Melanocyte of skin (primary cell): Measurements from ENCODE around the gene RAPGEF3. TPM values are rescaled to one million over a fixed set of nuclear protein-coding genes. Genes with fewer than 3 reads are reported as not detected.

Experiments used
- total RNA-seq, 2 donors: library from RNA; depleted of rRNA; stranded (reverse); fragments of >200 nt; gene quantifications; 2 replicates each; pipeline ENCODE4 v1.2.3, GENCODE V29; 2012

RAPGEF3 gene, protein sequence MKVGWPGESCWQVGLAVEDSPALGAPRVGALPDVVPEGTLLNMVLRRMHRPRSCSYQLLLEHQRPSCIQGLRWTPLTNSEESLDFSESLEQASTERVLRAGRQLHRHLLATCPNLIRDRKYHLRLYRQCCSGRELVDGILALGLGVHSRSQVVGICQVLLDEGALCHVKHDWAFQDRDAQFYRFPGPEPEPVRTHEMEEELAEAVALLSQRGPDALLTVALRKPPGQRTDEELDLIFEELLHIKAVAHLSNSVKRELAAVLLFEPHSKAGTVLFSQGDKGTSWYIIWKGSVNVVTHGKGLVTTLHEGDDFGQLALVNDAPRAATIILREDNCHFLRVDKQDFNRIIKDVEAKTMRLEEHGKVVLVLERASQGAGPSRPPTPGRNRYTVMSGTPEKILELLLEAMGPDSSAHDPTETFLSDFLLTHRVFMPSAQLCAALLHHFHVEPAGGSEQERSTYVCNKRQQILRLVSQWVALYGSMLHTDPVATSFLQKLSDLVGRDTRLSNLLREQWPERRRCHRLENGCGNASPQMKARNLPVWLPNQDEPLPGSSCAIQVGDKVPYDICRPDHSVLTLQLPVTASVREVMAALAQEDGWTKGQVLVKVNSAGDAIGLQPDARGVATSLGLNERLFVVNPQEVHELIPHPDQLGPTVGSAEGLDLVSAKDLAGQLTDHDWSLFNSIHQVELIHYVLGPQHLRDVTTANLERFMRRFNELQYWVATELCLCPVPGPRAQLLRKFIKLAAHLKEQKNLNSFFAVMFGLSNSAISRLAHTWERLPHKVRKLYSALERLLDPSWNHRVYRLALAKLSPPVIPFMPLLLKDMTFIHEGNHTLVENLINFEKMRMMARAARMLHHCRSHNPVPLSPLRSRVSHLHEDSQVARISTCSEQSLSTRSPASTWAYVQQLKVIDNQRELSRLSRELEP
- not detected for total RNA-seq

DNA sequence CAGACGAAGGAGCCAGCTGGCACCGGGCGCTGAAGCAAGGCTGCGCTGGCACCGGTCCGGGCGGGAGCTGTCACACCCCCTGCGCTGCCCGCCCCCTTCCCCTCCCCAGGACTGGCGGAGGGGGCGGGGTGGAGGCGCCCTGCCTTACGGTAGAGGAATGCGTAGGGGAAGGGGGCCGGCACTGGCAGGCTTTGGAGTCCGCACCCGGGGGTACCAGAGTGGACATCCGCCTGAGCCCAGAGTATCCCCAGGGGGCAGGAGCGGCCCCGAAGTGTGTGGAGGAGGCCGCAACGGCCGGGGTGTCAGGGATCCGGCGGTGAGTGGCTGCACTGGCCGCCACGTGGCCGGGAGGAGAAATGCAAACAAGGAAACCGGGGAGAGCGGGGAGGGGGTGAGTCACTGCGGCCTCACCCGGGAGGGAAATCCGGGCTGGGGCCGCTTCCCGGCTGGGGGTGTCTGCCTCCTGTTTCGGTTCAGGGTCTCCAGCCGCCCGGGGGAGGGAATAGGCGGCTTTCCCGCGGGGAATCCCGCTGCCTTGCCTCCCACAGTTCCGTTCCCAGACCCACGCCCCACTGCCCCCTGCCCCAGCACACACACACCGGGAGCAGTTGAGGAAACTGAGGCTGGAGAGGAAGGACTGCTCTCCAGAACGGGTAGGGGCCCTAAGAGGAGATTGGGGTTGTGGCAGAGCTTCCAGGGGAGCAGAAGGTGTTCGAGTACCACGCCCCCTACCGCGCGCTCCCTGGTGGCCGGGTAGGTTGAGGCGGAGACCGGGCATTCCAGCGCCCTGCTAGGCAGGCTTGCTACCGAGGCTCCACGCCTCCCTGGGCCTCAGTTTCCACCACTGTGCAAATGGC lies at the start of gene RAPGEF3:
Gene RAPGEF3 (minus strand): TSS at position 47 of the 857 bp plus-strand sequence. CDS start 324 bp downstream, outside the sequence.

DNA sequence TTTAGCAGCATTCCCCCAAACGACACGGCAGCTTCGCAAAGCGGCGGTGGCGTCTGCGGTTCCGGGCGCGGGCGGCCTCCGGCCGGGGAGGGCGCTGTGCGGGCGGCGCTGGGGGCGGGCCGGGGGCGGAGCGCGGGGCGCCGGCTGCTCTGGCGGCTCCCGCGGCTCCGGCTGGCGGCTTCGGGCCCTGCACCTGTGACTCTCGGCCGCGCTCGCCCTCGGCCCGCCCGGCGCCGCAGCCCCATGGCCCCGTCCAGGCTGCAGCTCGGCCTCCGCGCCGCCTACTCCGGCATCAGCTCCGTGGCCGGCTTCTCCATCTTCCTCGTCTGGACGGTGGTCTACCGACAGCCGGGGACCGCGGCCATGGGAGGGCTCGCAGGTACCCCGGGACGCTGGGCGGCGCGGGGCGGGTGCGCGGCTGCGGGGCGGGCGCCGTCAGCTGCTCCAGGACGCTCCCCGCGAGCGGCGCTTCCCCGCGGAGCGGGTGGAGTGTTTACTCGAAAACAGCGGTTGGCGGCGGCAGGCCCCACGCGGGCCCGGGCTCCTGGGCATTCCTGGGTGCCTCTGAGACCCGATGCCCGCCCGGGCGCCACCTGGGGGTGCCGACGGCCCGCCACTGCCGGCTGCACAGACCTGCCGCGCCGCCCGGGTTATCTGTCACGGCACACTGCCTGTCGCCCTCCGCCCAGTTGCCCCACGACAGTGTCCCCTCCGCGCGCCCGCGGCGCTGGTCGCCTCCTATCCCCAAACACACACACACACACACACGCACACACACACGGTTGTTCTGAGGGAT lies 14.6 kb upstream of the RAPGEF3 start, which contains the start of gene SLC48A1:
Gene SLC48A1 (plus strand): TSS at position 177 of the 796 bp plus-strand sequence. CDS start 67 bp downstream, at position 244.

DNA sequence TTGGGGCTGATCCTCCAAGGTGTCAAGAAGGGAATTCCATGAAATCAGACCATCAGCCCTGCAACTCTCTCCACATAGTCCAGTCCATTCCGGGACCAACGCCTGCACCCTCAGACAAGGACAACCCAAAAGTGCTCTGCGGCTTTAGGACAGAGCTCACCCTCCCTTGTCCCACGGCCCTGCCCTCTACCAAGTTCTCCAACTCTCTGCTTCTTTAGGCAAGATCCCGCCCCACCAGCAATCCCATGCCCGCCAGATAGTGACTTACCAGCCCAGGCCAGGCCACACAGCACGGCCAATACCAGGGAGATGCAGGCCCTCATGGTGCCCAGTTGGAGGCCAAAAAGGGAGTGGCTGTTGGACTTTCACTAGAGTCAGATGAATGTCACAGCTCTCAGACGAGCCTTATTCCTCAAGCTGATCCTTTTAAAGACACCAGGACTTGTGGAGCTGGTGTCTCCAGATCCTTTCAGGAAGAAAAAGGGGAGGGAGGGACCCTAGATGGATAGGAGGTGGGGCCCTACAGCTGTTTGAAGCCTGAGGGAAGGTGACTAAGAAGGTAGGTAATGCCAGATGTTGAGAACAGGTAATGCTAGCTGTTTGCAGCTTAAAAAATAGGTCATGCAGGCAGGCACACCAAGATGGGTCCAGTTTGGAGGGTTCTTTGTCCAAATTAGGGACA lies 33.4 kb downstream of the RAPGEF3 start, which contains the start of gene ENDOU:
Gene ENDOU (minus strand): TSS at position 400 of the 682 bp plus-strand sequence. CDS start 77 bp downstream, at position 323.

DNA sequence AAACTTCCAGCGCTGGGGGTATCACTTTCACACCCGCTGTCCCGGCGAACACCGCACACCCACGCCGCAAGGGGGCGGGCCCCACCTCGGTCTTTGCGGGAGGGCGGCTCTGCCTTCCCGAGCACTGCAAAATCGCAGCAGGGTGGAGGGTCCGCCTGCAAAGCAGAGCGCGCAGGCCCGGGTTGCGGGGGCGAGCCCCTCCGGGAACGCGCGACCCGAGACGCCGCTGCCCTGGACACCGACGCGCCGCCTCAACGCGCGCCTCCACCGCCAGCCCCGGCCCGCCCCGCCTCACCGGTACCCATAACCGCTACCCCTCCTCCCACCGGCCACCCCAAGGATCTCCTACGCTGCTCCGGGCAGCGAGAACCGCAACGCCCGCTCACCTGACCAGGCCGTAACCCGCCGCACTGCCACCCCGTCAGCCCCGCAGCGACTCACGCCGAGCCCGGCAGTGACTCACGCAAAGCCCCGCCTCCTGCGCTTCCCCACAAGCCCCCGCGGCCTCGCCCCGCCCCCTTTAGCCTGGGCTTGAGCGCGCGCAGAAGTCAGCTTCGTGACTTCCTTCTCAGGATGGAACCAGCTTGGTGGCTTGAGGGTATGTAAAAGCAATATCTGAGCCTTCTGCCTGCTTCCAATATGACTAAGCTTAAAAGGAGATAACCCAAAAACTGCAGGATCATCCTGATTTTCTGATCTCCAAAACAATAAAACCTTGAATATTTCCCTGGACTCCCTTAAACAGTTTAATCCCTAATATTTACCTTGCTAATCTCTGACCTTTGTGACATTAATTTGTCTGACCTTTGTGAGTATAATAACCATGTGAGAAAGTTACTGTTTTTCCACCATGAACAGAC lies 52.9 kb downstream of the RAPGEF3 start, which contains the start of gene RPAP3:
Gene RPAP3 (minus strand): TSS at position 465 of the 860 bp plus-strand sequence. CDS start 3,190 bp downstream, outside the sequence.

Other genes starting within 250 kb of the RAPGEF3 start
- gene RPAP3, start 52.9 kb downstream of the RAPGEF3 start, total RNA-seq, result 10 to 100 TPM; 12.7 to 14.0 TPM
- not detected for gene ENDOU, start 33.4 kb downstream of the RAPGEF3 start, total RNA-seq
- 1 to 10 TPM; 4.0 to 6.2 TPM for gene SLC48A1, start 14.4 kb upstream of the RAPGEF3 start, total RNA-seq
- 1 to 10 TPM; 7.6 to 9.0 TPM for gene HDAC7, start 61.0 kb upstream of the RAPGEF3 start, total RNA-seq
- 1 to 10 TPM; 4.8 to 9.7 TPM for gene VDR, start 146.1 kb upstream of the RAPGEF3 start, total RNA-seq
- 100 to 1,000 TPM in 1 of 2 donors, 10 to 100 TPM in 1; 78.1 to 144 TPM for gene TMEM106C, start 204.7 kb upstream of the RAPGEF3 start, total RNA-seq
- gene COL2A1, start 245.6 kb upstream of the RAPGEF3 start, total RNA-seq, result under 1 TPM; under 0.01 to 1.00 TPM